ENCODE results near the gene TNFRSF12A. TPM values are rescaled to one million over a fixed set of nuclear protein-coding genes. Genes with fewer than 3 reads are reported as not detected.
"Not testable (repeated sequence)": the region's sequence is repeated elsewhere in the genome, so short reads cannot be mapped to it uniquely, and the experiment has no call there.

TNFRSF12A gene
- polyA plus RNA-seq, 3 donors = 8.9 to 12.9 (median 11.9) TPM

DNA sequence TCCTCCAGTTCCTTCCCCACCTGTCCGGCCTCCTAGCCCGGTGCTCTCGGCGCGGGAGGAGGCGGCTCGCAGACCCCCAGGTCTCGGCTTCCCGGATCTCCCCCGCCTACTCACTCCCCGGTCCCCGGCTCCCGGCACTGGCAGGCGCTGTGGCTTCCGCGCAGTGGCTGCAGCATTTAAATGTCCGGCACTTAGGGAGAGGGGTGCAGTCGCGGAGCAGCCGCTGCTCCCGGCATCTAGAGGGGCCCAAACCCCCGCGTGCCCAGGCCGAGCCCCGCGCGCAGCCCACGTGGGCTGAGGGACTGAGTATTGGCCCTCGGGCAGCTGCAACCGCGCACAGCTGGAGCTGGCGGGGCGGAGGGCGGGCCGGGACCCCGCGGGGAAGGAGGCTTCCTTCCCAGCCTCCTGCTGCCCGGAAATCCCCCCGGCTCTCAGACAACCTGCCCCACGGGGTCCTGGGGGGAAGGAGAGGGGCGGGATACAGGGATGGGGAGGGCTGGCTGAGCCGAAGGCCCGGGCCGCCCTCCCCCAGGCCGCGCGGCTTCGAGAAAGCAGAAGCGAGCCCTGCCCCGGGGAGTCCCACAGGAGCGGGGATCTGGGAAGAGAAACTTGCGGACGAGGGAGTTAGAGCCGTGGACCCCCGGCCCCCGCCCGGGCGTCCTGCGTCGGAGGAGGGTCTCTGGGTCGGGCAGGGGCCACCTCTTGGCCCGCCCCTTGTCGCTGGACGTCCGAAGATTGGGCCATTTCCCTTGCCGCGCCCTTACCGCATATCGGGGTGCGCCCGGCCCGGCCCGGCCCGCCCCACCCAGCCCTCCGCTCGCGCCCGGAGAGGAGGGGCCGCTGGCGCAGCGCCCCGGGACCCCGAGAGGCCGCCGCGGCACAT is 25.8 kb downstream of the TNFRSF12A start, which contains the start of gene MMP25:
MMP25 (plus strand) TSS at position 804 of the 883 bp plus-strand sequence. CDS start 357 bp downstream, outside the sequence.
- no peak for DNase-seq (ENCODE audit: low read depth in 3 of 3, low spot score in 2 of 3)

DNA sequence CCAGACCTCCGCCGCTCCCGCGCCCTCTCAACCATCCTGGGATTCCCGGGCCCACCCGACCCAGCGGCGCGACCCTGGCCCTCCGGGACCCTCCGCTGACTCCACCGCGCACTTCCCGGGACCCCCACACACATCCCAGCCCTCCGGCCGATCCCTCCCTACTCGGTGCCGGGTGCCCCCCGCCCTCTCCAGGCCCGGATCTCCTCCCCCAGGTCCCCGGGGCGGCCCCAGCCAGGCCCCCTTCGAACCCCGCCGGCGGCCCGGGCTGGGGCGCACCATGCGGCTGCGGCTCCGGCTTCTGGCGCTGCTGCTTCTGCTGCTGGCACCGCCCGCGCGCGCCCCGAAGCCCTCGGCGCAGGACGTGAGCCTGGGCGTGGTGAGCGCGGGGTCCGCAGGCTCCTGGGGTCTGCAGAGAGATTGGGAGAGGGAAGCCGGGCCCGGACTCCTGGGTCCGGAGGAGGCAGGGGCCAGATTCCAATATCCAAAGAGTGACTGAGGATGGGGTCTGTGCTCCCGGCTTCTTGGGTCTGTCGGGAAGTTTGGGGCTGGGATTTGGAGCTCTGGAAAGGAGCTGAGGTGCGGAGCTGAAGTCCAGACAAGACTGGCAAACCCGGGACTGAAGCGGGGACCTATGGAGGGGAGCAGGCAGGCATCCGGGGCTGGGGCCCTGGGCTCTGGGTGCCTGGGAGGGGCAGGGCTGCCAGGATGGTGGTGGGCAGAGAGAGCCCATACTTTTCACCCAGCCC is 26.6 kb downstream of the TNFRSF12A start:
- DNase-seq (ENCODE audit: low read depth in 3 of 3, low spot score in 2 of 3) = no peak

DNA sequence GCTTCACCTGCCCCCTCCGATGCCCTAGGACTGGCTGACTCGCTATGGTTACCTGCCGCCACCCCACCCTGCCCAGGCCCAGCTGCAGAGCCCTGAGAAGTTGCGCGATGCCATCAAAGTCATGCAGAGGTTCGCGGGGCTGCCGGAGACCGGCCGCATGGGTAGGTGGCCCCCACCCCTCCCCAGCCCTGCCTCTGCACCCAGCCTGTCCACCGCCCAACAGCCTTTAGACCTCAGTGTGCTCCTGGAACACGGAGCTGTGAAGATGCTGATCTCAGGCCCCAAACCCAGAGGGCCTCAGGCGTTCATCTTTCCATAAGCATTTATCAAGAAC is 27.2 kb downstream of the TNFRSF12A start:
- no peak for DNase-seq (ENCODE audit: low read depth in 3 of 3, low spot score in 2 of 3)

DNA sequence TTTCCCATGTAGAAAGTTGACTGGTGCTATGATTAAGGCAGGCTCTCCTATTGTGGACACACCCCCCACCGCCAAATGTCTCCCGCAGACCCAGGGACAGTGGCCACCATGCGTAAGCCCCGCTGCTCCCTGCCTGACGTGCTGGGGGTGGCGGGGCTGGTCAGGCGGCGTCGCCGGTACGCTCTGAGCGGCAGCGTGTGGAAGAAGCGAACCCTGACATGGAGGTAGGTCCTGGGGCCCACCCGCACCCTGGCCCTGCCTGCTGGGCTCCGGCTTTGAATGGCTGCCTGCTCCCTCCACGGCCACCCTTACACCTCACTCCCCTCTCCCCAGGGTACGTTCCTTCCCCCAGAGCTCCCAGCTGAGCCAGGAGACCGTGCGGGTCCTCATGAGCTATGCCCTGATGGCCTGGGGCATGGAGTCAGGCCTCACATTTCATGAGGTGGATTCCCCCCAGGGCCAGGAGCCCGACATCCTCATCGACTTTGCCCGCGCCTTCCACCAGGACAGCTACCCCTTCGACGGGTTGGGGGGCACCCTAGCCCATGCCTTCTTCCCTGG is 29.8 kb downstream of the TNFRSF12A start:
- DNase-seq (ENCODE audit: low read depth in 3 of 3, low spot score in 2 of 3) = no peak

DNA sequence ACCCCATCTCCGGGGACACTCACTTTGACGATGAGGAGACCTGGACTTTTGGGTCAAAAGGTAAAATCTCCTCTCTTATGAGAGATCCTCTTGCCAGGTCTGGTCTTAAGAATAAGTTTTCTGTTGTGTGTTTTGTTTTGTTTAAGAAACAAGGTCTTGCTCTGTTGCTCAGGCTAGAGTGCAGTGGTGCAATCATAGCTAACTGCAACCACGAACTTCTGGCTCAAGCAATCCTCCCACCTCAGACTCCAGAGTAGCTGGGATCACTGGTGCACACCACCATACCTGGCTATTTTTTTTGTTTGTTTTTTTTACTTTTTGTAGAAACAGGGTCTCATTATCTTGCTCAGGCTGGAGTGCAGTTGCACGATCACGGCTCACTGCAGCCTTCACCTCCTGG is 30.3 kb downstream of the TNFRSF12A start:
- no peak for DNase-seq (ENCODE audit: low read depth in 3 of 3, low spot score in 2 of 3)

DNA sequence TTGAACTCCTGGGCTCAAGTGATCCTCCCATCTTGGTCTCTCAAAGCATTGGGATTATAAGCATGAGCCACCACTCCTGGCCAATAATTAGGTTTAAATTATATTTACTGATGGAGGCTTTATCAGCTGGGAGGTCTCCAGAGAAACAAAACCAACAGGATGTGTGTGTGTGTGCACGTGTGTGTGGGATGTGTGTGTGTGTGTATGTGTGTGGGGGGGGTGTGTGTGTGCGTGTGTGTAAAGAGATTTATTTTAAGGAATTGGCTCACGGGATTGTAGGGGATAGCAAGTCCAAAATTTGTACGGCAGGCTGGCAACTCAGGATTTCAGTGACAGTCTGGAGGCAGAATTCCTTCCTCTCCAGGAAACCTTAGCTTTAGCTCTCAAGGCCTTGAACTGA is 30.8 kb downstream of the TNFRSF12A start:
- DNase-seq (ENCODE audit: low read depth in 3 of 3, low spot score in 2 of 3) = no peak

DNA sequence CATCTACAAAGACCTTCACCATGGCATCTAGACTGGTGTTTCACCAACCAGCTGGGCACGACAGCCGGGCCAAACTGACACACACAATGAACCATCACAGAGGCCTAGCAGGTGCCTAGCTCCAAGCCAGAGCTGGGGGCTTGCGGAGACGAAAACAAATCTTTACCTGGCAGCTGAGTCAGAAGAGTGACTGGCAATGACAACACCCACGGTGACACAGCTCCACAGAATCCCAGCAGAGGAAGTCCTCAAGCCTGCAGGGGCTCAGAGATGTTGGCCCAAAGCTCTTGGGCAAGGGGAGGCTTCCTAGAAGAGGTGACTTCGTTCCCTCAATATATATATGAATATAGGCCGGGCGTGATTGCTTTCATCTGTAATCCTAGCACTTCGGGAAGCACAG is 31.3 kb downstream of the TNFRSF12A start:
- DNase-seq (ENCODE audit: low read depth in 3 of 3, low spot score in 2 of 3) = no peak

DNA sequence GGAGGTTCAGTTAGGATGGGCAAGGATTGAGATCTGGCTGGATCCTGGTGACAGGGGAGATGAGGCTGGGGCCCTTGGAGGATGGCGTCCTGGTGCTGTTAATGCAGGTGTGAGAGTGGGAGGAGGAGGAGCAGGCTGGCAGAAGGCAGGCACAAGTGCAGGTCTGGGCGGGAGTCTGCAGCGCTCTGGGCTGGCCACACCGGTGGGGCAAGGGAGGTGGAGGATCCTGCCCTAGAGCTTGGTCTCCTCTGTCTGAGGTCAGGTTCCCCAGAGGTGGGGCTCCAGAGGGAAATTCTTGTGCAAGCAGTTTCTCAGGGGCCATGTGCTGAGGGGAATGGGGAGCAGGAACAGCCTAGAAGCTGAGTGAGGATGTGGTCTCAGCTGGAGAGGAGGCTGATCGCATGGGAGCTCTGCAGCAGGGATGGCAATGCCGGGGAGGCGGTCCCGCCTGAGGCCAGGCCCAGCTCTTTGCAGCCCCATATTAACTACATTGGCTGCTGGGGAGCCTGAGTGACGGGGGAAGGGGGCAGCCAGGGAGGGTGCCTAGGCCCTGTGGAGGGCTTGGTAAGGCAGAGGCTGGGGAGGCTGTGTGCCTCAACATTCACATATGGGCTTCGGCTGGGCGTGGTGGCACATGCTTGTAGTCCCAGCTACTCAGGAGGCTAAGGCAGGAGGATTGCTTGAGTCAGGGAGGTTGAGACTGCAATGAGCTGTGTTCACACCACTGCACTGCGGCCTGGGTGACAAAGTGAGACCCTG is 32.6 kb downstream of the TNFRSF12A start:
- DNase-seq (ENCODE audit: low read depth in 3 of 3, low spot score in 2 of 3) = not testable (repeated sequence)

DNA sequence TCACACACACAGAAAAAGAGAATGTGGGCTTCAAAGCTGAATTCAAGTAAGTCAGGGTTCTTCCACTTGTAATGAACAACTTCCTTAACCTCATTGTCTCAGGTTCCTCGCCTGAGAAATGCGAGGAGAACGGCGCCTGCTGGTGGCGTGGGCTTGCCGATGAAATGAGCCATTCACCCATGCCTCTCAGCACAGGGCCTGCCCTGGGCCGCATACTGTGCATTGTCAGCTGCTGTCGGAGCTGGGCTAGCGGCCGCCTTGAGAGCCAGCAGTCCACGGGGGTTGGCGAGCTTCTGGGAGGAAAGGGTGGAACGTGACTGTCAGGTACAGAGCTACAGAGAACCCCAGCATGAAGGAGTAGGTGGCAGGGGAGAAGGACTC is 33.2 kb downstream of the TNFRSF12A start:
- DNase-seq (ENCODE audit: low read depth in 3 of 3, low spot score in 2 of 3) = not testable (repeated sequence)

DNA sequence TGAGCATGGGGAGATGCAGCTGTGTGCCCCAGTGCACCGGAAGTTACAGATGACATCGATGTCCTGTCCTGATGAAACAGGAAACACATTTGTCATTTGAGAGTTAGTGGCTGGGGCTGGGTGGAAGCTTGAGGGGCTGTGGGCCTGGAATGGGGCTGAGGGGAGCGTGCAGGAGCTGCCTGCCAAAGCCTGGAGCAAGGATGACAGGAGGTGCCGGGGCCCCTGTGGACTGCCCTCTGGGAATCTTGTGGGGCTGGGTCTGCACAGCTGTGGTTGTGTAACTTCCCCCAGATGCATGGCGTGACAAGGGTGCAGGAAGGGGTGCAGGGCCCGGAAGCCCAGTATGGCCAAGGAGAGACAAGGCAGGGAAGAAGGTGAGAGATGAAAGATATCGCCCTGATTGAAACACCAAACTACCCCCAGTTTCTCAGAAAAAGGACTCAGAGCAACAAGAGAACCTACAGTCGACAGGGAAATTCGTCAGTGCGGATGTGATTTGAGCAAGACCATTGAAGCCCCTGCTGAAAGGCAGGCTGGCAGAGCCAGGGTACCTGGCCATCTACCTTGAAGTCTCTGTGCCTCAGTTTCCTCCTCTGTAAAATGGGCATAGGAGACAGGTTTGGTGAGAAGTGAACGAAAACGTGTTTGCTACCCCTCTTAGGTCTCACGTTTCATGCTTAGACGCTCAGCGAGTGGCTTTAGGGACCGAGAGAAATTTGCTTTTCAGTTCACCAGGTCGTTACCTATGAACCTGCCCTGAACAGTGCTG is 35.0 kb downstream of the TNFRSF12A start:
- DNase-seq (ENCODE audit: low read depth in 3 of 3, low spot score in 2 of 3) = no peak

DNA sequence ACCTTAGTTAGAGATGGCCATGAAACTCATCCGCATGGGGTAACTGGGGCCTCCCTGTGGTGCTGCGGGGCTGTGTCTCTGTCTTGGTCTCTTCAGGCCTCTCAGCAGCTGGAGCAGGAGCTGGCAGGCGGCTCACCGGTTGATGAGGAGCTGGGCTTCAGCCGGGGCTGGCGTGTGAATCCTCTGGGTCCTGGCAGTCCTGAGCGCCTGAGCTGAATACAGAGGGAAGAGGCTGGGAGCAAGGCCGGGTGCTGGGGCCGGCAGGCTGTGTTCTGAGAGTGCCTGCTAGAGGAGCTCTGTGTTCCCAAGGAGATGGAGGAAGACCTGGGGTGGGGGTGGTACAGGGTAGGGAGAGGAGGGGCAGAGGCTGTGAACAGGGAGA is 35.6 kb downstream of the TNFRSF12A start:
- DNase-seq (ENCODE audit: low read depth in 3 of 3, low spot score in 2 of 3) = not testable (repeated sequence)

DNA sequence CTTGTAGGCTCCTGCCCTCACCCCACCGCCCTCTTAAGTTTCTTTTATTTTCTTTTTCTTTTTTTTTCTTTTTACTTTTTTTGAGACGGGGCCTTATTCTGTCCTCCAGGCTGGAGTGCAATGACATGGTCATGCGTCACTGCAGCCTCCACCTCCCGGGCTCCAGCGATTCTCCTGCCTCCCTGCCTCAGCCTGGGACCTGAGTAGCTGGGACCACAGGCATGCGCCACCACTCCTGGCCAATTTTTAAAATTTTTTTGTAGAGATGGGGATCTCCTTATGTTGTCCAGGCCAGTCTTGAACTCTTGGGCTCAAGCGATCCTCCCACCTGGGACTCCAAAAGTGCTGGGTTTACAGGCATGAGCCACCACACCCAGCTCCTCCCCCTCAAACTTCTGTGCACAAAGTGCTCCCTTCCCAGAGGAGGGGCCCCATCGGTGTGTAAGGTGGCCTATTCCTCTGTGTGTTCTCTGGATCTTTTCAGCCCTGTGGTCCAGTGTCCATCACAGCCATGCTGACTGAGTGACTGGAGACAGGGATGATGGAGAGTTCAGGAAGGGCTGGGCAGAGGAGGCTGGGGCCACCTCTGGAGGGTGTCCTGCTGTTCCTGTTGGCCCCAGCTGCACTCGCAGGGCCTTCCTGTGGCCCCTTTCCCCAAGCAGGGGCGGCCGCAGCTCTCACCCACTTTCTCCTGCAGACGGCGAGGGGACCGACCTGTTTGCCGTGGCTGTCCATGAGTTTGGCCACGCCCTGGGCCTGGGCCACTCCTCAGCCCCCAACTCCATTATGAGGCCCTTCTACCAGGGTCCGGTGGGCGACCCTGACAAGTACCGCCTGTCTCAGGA is 36.4 kb downstream of the TNFRSF12A start:
- DNase-seq (ENCODE audit: low read depth in 3 of 3, low spot score in 2 of 3) = no peak

DNA sequence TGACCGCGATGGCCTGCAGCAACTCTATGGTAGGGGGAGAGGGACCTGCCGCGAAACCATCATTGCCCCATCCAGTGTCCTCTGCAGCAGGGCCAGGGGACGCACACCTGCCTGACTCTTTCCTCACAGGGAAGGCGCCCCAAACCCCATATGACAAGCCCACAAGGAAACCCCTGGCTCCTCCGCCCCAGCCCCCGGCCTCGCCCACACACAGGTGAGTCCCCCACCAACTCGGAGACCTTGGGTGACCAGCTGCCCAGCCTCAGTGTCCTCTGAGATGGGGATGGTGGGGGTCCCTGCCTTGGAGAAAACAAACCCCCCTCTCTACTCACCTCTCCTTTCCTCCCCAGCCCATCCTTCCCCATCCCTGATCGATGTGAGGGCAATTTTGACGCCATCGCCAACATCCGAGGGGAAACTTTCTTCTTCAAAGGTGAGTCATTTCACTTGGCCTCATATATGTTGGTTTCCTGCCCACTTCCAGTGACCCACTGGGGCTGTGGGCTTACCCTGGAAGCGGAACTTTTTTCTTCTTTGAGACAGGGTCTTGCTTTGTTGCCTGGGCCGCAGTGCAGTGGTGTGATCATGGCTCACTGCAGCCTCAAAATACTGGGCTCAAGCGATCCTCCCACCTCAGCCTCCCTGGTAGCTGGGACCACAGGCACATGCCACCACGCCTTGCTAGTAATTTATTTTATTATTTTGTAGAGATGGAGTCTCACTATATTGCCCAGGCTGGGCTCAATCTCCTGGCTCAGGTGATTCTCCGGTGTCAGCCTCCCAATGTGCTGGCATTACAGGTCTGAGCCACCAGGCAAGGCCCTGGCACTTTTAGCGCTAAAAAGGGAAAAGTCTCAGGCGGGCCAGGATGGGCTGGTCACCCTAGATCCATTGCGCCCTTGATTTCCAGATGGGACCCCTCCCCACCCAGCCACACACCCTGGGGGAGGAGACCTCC is 37.3 kb downstream of the TNFRSF12A start:
- DNase-seq (ENCODE audit: low read depth in 3 of 3, low spot score in 2 of 3) = no peak

DNA sequence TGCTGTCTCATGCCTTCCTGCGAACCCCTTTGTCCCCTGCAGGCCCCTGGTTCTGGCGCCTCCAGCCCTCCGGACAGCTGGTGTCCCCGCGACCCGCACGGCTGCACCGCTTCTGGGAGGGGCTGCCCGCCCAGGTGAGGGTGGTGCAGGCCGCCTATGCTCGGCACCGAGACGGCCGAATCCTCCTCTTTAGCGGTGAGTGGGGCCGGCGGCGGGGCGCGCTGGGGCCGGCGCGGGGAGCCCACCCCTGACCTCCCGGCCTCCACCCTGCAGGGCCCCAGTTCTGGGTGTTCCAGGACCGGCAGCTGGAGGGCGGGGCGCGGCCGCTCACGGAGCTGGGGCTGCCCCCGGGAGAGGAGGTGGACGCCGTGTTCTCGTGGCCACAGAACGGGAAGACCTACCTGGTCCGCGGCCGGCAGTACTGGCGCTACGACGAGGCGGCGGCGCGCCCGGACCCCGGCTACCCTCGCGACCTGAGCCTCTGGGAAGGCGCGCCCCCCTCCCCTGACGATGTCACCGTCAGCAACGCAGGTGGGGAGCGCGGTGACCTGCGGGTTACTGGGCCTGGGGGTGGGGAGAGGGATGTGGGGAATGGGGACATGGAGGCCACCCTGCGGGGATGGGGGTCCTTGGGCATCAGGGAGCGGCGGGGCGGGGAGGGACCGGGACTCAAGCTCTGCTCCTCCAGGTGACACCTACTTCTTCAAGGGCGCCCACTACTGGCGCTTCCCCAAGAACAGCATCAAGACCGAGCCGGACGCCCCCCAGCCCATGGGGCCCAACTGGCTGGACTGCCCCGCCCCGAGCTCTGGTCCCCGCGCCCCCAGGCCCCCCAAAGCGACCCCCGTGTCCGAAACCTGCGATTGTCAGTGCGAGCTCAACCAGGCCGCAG is 38.2 kb downstream of the TNFRSF12A start:
- peak in 1 of 3 donors; percentile 24 for DNase-seq (ENCODE audit: low read depth in 3 of 3, low spot score in 2 of 3)

DNA sequence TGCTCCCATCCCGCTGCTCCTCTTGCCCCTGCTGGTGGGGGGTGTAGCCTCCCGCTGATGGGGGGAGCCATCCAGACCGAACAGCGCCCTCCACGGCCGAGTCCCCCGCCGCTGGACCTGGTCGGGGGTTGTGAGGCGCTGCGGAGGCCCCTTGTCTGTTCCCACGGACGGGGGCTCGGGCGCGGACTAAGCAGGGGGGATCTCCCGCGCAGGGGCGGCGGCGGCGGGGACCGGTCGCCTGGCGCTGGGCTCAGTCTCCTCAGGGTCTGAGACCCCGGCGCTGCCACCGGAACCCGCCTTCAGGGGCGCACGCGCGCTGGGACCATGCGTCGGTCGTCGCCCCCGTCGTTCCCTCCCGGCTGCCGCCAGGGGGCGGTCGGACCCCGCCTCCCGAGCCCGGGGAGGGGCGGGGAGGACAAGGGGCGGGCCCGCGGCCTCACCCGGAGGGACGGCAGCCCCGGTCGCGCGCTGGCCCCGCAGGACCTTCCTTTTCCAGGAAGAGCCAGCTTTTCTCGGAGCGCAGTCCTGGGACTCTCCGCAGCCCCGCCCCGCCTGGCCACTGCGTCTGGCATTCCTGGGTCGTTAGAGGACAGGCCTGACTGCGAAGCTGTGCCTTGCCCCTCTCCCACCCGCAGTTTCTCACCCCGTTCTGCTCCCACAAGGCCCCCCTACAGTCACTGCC is 39.0 kb downstream of the TNFRSF12A start:
- peak; percentile 61 to 79 (median 78) for DNase-seq (ENCODE audit: low read depth in 3 of 3, low spot score in 2 of 3)

DNA sequence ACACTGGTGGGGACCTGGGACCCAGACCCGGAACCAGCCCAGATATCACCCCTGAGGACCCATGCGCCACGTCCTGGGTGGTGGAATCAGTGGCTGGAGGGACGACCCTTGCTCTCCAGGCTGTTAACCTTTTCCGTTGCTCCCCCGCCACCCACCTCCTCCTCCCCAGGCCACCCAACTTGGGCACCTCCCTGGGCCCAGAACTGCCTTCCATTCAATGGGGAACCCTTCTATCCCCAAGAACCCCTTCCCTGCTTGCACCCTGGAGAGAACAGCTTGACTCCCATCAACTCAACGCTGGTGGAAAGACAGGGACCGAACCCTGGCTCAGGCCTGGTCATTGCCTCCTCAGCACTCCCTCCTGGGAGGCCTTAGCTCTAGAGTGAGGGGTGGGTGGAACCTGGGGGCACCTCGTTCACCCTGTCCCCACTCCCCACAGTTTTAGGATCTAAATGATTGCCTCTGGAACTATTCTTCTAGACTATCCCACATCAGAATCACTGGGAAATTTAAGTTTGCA is 39.6 kb downstream of the TNFRSF12A start:
- no peak for DNase-seq (ENCODE audit: low read depth in 3 of 3, low spot score in 2 of 3)
